Hepatocyte (in vitro differentiated cells): Measurements from ENCODE around the gene ADAP1. TPM values are rescaled to one million over a fixed set of nuclear protein-coding genes. Genes with fewer than 3 reads are reported as not detected.

Experiments
- DNase-seq: peaks from one replicate; pipeline ENCODE4 v3.0.0-alpha.2; 2016; ENCODE audit warnings: low spot score
- H2AFZ ChIP-seq: fragments of 200-600 bp; sonication (generic); 2 replicates; pipeline ENCODE4 v1.6.0; 2016; ENCODE audit warnings: antibody characterized with exemption, mild to moderate bottlenecking
- H3K27ac ChIP-seq: fragments of 200-600 bp; sonication (generic); 2 replicates; pipeline ENCODE4 v1.5.1; 2016; ENCODE audit warnings: mild to moderate bottlenecking
- H3K27me3 ChIP-seq: fragments of 200-600 bp; sonication (generic); 2 replicates; pipeline ENCODE4 v1.6.1; 2016
- H3K36me3 ChIP-seq: fragments of 200-600 bp; sonication (generic); replicated peaks from 2 replicates; pipeline ENCODE4 v1.5.1; 2016; ENCODE audit warnings: low read depth; ENCODE audit not compliant: insufficient read depth
- H3K4me1 ChIP-seq: fragments of 200-600 bp; sonication (generic); 2 replicates; pipeline ENCODE4 v1.5.1; 2016; ENCODE audit warnings: mild to moderate bottlenecking, moderate library complexity; ENCODE audit not compliant: insufficient read depth
- H3K4me2 ChIP-seq: fragments of 200-600 bp; sonication (generic); 2 replicates; pipeline ENCODE4 v1.6.0; 2016
- H3K4me3 ChIP-seq: fragments of 200-600 bp; sonication (generic); 2 replicates; pipeline ENCODE4 v1.5.1; 2016; ENCODE audit warnings: mild to moderate bottlenecking
- H3K79me2 ChIP-seq: fragments of 200-600 bp; sonication (generic); 2 replicates; pipeline ENCODE4 v1.6.0; 2017; ENCODE audit warnings: mild to moderate bottlenecking
- H3K9me2 ChIP-seq: fragments of 200-600 bp; sonication (generic); replicated peaks from 2 replicates; pipeline ENCODE4 v1.6.0; 2017; ENCODE audit warnings: mild to moderate bottlenecking; ENCODE audit not compliant: insufficient read depth
- H3K9me3 ChIP-seq: fragments of 200-600 bp; sonication (generic); 2 replicates; pipeline ENCODE4 v1.5.1; 2016; ENCODE audit warnings: low read depth, mild to moderate bottlenecking
- H4K20me1 ChIP-seq: fragments of 200-600 bp; sonication (generic); 2 replicates; pipeline ENCODE4 v1.6.0; 2016; ENCODE audit warnings: mild to moderate bottlenecking; ENCODE audit not compliant: insufficient read depth, poor library complexity, severe bottlenecking
- EZH2 ChIP-seq: fragments of 200-600 bp; sonication (generic); IDR thresholded peaks from 2 replicates; pipeline ENCODE4 v1.6.1; 2016; ENCODE audit warnings: antibody characterized with exemption, mild to moderate bottlenecking, borderline replicate concordance
- EZH2phosphoT487 ChIP-seq: fragments of 200-600 bp; sonication (generic); IDR thresholded peaks from one replicate; pipeline ENCODE4 v1.6.1; 2018; ENCODE audit warnings: antibody characterized with exemption, mild to moderate bottlenecking, low read depth, moderate library complexity; ENCODE audit not compliant: unreplicated experiment, severe bottlenecking
- WGBS: methylation state at CpG from one replicate; pipeline ENCODE4 v1.1.6; 2016; ENCODE audit warnings: low lambda C conversion rate; ENCODE audit errors: missing lambda C conversion rate; 5-methylcytosine and 5-hydroxymethylcytosine counted together
- polyA plus RNA-seq: library from polyadenylated mRNA; unstranded; fragments of >200 nt; fragmentation: Nextera tagmentation; extraction: Ambion mirVana; gene quantifications from 2 replicates; pipeline ENCODE4 v1.2.1, GENCODE V29; 2016
- total RNA-seq: library from RNA; depleted of rRNA; stranded (reverse); fragments of >200 nt; gene quantifications from 2 replicates; pipeline ENCODE4 v1.2.3, GENCODE V29; 2014
- TF ChIP-seq, protein P1 (sequence below): fragments of 200-600 bp; sonication (generic); IDR thresholded peaks from 2 replicates; pipeline ENCODE4 v1.5.1; 2016; ENCODE audit warnings: antibody characterized with exemption, mild to moderate bottlenecking; ENCODE audit not compliant: poor library complexity

The ADAP1 gene
- total and polyA plus RNA-seq, 2 experiments from 2014 or later: 25.6 to 35.7 TPM

DNA sequence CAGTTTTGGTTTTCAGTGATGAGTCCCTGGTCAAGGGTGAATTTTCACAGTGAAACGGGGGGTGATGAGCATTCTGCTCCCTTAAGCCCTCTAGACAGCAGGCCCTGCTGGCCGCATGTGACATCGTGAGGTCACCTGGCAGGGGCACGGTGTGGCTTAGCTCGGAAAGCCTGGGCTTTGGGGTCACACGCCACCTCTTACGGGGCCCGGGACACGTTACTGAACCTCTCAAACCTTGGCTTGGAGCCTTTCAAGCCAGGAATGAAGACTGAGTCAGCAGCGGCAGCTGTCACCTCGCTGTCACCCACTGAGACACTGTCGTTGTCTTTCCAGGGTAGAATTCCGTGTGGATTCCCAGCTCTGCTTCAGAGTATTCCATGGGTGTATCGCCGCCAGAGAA lies 74.0 kb downstream of the ADAP1 start:
- no peaks in the 10 kb centered on the region for H3K9me2 ChIP-seq
- no peak overlapping the region for H3K27ac ChIP-seq
- 94% methylated on average over 15 of the region's 15 CpGs for WGBS
- no peak for DNase-seq
- H3K4me3 ChIP-seq: no peak overlapping the region
- no peaks in the 10 kb centered on the region for H3K9me3 ChIP-seq
- no peaks in the 10 kb centered on the region for H3K27me3 ChIP-seq
- peak overlapping the region; percentile 97 for H3K4me2 ChIP-seq
- no peaks in the 10 kb centered on the region for H3K36me3 ChIP-seq
- no peak overlapping the region for H2AFZ ChIP-seq
- peaks cover 18% of the 10 kb centered on the region for H3K4me1 ChIP-seq
- TF ChIP-seq EZH2 (no peak), EZH2phosphoT487 (no peak)
- TF ChIP-seq, protein P1, sequence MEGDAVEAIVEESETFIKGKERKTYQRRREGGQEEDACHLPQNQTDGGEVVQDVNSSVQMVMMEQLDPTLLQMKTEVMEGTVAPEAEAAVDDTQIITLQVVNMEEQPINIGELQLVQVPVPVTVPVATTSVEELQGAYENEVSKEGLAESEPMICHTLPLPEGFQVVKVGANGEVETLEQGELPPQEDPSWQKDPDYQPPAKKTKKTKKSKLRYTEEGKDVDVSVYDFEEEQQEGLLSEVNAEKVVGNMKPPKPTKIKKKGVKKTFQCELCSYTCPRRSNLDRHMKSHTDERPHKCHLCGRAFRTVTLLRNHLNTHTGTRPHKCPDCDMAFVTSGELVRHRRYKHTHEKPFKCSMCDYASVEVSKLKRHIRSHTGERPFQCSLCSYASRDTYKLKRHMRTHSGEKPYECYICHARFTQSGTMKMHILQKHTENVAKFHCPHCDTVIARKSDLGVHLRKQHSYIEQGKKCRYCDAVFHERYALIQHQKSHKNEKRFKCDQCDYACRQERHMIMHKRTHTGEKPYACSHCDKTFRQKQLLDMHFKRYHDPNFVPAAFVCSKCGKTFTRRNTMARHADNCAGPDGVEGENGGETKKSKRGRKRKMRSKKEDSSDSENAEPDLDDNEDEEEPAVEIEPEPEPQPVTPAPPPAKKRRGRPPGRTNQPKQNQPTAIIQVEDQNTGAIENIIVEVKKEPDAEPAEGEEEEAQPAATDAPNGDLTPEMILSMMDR: no peak
- peaks cover 80% of the 10 kb centered on the region for H3K79me2 ChIP-seq
- H4K20me1 ChIP-seq: peaks cover 76% of the 10 kb centered on the region

DNA sequence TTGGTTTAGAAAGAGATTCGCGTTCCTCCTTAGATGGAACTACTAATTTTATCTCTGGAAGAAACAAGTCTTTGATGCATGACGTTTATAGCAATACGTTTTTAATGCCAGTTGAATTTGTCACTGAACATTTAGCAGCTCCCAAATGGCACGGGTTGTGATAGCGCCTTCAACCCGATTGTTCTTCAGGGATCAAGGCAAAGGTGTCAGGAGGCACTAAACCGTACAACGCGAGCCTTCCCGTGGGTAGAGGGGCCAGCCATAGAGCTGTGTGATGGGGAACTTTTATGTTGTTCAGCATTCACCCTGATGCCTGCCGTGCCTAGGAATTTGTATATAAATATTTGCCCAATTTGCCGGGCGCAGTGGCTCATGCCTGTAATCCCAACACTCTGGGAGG lies 74.8 kb downstream of the ADAP1 start:
- 88% methylated on average over 14 of the region's 14 CpGs for WGBS
- no peaks in the 10 kb centered on the region for H3K9me3 ChIP-seq
- no peaks in the 10 kb centered on the region for H3K27me3 ChIP-seq
- H3K79me2 ChIP-seq: peaks cover 73% of the 10 kb centered on the region
- H2AFZ ChIP-seq: no peak overlapping the region
- H4K20me1 ChIP-seq: peaks cover 68% of the 10 kb centered on the region
- TF ChIP-seq, protein P1: no peak
- no peak for TF ChIP-seq EZH2
- no peak for TF ChIP-seq EZH2phosphoT487
- H3K9me2 ChIP-seq: no peaks in the 10 kb centered on the region
- H3K4me2 ChIP-seq: peak overlapping the region; percentile 97
- H3K27ac ChIP-seq: no peak overlapping the region
- H3K4me3 ChIP-seq: no peak overlapping the region
- no peak for DNase-seq
- H3K4me1 ChIP-seq: peaks cover 25% of the 10 kb centered on the region
- H3K36me3 ChIP-seq: no peaks in the 10 kb centered on the region

DNA sequence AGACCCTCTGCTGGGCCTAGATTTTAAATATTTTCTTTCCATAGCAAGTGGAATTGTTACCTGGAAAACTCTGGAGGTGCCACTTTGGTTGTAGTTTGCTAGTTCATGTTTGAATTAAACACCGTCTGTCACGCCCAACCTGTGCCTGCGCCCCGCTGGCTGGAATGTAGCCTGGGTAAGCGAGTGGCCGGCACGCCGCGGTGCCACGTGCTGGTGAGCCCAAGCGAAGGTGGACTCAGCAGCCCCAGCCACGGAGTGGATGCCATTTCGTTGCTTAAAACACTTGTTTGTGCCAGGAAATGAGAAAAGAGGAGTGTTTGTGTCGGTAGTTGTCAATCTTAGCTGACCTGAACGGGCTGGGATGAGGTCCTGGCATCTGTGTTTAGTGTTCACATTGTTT lies 75.4 kb downstream of the ADAP1 start:
- H3K79me2 ChIP-seq: peaks cover 66% of the 10 kb centered on the region
- DNase-seq: no peak
- TF ChIP-seq, protein P1: no peak
- TF ChIP-seq EZH2phosphoT487: no peak
- no peak for TF ChIP-seq EZH2
- no peaks in the 10 kb centered on the region for H3K27me3 ChIP-seq
- H3K27ac ChIP-seq: no peak overlapping the region
- no peak overlapping the region for H3K4me3 ChIP-seq
- H2AFZ ChIP-seq: no peak overlapping the region
- WGBS: 94% methylated on average over 15 of the region's 15 CpGs
- no peaks in the 10 kb centered on the region for H3K9me2 ChIP-seq
- H3K4me2 ChIP-seq: peak overlapping the region; percentile 97
- no peaks in the 10 kb centered on the region for H3K9me3 ChIP-seq
- H4K20me1 ChIP-seq: peaks cover 62% of the 10 kb centered on the region
- peaks cover 25% of the 10 kb centered on the region for H3K4me1 ChIP-seq
- no peaks in the 10 kb centered on the region for H3K36me3 ChIP-seq
